Omental fat pad (tissue), 4 donors: ENCODE results near the gene AGPAT3. TPM values are rescaled to one million over a fixed set of nuclear protein-coding genes. Genes with fewer than 3 reads are reported as not detected.

Experiments used
- ATAC-seq: fragments of 150-250 bp; one replicate; pipeline ENCODE4 v1.9.1; 2016; ENCODE audit warnings: mild to moderate bottlenecking, moderate library complexity; ENCODE audit not compliant: low FRiP score
- DNase-seq: peaks from one replicate; pipeline ENCODE4 v3.0.0-alpha.2; 2019; ENCODE audit warnings: low spot score
- total RNA-seq, 4 donors: library from RNA; depleted of rRNA; stranded (reverse); fragments of >200 nt; gene quantifications; one replicate each; pipeline ENCODE4 v1.1.0, GENCODE V29; 2016
- TF ChIP-seq, protein P1 (sequence below), 3 donors: fragments of 450-650 bp; IDR thresholded peaks; one replicate each; pipeline ENCODE4 v1.5.1; 2016 to 2017; ENCODE audit warnings: antibody characterized with exemption in 3 of 3, mild to moderate bottlenecking in 3 of 3, moderate library complexity in 2 of 3

Gene AGPAT3
- total RNA-seq, 4 donors from 2014 or later, result 29.7 to 47.0 (median 43.3) TPM

DNA sequence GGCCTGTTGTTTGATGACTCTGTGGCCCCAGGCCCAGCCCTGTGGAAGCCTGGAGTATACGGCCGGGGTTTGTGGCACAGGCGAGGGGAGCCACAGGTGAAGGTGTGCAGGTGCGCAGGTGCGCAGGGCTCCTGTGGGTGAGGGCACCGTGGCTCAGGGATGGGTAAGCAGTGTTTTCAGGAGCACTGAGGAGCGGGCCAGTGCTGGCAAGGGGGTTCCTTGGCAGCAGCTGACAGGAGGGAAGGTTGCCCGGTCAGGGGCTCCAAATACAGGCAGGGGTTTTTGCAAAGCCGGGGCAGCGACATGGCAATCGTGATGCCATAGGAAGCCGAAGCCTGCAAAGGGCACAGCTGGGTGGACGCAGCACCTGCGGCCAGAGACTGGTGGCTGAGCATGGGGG lies 20.7 kb downstream of the AGPAT3 start:
- no peak for ATAC-seq
- no peak for DNase-seq
- TF ChIP-seq, protein P1, sequence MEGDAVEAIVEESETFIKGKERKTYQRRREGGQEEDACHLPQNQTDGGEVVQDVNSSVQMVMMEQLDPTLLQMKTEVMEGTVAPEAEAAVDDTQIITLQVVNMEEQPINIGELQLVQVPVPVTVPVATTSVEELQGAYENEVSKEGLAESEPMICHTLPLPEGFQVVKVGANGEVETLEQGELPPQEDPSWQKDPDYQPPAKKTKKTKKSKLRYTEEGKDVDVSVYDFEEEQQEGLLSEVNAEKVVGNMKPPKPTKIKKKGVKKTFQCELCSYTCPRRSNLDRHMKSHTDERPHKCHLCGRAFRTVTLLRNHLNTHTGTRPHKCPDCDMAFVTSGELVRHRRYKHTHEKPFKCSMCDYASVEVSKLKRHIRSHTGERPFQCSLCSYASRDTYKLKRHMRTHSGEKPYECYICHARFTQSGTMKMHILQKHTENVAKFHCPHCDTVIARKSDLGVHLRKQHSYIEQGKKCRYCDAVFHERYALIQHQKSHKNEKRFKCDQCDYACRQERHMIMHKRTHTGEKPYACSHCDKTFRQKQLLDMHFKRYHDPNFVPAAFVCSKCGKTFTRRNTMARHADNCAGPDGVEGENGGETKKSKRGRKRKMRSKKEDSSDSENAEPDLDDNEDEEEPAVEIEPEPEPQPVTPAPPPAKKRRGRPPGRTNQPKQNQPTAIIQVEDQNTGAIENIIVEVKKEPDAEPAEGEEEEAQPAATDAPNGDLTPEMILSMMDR (IDR thresholded peaks at IDR 0.05), result no peak

DNA sequence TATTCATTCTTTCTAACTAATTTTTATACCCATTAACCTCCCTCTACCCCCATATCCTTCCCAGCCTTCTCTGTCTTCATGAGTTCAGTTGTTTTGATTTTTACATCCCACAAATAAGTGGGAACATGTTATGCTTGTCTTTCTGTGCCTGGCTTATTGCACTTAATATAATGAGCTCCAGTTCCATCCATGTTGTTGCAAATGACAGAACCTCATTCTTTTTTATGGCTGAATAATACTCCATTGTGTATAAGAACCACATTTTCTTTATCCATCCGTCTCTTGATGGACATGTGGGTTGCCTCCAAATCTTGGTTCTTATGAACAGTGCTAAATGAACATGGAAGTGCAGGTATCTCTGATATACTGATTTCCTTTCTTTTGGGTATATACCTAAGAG lies 21.5 kb downstream of the AGPAT3 start:
- ATAC-seq (no peak), DNase-seq (no peak)
- TF ChIP-seq, protein P1 (IDR thresholded peaks at IDR 0.05), result no peak

DNA sequence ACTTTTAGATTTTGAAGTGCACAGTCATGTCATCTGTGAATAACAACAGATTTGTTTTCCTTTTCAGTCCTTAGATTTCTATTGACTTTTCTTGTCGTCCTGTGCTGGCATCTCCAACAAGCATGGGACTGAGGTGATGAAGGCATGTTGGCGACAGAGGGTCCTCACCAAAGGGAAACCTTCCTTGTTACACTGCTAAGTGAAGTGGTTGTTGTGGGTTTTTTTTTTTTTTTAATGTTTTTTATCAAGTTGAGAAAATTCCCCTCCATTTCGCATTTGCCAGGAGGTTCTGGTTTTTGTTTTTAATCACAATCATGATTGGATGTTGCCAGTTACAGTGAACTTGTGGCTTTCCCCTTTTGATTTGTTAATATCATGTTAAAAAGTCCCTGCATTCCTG lies 24.0 kb downstream of the AGPAT3 start:
- TF ChIP-seq, protein P1 (IDR thresholded peaks at IDR 0.05), result no peak
- DNase-seq (no peak), ATAC-seq (no peak)

DNA sequence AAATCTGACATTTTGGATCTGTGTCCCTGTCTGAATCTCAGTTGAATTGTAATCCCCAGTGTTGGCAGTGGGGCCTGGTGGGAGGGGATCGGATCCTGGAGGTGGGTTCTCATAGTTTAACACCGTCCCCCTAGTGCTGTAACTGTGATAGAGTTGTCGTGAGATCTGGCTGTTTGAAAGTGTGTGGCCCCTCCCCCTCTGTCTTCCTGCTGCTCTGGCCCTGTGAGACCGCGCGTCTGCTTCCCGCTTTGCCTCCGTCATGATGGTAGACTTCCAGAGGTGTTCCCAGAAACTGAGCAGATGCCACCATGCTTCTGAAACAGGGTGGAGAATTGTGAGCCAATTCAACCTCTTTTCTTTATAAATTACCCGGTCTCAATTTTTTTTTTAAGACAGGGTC lies 25.0 kb downstream of the AGPAT3 start:
- DNase-seq, result no peak
- TF ChIP-seq, protein P1 (IDR thresholded peaks at IDR 0.05), result no peak
- ATAC-seq, result no peak

DNA sequence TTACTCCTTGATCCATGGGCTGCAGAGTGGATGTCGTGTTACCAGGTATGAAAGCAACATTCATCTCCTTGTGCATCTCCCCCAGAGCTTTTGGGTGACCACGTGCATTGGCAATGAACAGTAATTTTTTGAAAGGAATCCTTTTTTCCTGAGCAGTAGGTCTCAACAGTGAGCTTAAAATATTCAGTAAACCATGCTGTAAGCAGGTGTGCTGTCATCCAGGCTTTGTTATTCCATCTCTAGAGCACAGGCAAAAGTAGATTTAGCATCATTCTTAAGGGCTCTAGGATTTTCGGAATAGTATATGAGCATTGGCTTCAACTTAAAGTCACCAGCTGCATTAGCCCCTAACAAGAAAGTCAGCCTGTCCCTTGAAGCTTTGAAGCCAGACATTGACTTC lies 27.3 kb downstream of the AGPAT3 start:
- ATAC-seq (no peak), DNase-seq (no peak)
- TF ChIP-seq, protein P1 (IDR thresholded peaks at IDR 0.05), result no peak

DNA sequence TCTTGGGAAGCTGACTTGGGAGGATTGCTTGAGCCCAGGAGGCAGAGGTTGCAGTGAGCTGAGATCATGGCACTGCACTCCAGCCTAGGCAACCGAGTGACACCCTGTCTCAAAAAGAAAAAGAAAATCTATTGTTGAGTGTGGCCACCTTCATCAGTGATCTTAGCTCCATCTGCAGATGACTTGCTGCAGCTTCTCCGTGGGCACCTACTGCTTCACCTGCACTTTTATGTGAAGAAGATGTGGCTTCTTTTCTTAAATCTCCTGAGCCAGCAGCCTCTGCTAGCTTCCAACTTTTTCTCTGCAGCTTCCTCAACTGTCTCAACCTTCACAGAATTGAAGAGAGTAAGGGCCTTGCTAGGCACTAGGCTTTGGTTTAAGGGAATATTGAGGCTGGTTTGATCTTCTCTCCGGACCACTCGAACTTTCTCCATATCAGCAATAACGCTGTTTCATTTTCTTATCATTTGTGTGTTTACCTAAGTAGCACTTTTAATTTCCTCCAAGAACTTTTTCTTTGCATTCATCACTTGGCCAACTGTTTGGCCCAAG lies 28.0 kb downstream of the AGPAT3 start:
- DNase-seq (no peak), ATAC-seq (no peak)
- TF ChIP-seq, protein P1 (IDR thresholded peaks at IDR 0.05), result no peak

DNA sequence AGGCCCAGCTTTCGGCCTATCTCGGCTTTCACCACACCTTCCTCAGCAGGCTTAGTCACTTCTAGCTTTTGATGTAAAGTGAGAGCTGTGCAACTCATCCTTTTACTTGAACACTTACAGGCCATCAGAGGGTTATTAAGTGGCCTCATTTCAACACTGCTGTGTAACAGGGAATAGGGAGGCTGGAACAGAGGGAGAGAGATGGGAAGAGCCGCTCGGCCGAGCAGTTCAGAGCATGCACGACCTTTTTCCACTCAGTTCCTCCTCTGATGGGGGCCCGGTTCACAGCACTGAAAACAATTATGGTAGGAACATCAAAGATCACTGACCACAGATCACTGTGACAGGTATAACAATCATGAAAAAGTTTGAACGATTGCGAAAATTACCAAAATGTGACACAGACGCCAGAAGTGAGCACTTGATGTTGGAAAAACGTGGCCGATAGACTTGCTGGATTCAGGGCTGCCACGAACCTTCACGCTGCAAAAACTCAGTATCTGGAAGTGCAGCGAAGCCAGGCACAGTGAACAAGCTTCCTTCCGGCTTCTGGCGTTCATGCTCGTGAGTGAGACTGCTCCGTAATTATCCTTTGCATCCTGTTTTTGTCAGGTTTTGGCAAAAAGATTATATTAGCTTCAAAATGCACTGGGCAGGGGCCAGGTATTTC lies 28.6 kb downstream of the AGPAT3 start:
- TF ChIP-seq, protein P1 (IDR thresholded peaks at IDR 0.05), result no peak
- ATAC-seq, result no peak
- no peak for DNase-seq
